ENCODE data around the gene MMP17.
"Not testable (repeated sequence)": the region's sequence is repeated elsewhere in the genome, so short reads cannot be mapped to it uniquely, and the experiment has no call there.

MMP17 gene

DNA sequence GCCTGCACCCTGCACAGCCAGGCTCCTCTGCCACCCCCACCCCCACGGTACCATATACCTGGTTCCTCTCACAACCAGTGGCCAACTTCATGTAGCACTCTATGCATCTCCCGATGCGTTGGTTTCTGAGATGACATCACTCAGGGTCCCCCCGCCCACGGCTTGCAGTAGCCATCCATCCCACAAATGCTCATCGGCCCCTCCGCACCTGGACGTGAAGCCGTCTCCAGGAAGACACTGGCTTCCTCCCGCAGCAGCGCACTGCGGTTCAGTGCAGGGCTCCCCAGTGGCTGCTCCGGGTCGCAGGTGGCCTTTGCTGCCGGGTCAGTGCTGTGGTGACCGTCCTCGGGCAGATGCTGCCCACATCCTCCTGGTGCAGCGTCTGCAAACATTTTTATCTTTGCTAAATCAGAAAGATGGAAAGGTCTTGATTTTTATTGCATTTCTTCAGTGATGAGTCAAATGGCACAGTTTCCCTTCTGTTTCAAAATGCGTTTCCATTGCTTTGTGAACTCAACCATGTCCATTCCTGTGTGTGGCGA lies 27.5 kb upstream of the MMP17 start:
- no peak for DNase-seq

DNA sequence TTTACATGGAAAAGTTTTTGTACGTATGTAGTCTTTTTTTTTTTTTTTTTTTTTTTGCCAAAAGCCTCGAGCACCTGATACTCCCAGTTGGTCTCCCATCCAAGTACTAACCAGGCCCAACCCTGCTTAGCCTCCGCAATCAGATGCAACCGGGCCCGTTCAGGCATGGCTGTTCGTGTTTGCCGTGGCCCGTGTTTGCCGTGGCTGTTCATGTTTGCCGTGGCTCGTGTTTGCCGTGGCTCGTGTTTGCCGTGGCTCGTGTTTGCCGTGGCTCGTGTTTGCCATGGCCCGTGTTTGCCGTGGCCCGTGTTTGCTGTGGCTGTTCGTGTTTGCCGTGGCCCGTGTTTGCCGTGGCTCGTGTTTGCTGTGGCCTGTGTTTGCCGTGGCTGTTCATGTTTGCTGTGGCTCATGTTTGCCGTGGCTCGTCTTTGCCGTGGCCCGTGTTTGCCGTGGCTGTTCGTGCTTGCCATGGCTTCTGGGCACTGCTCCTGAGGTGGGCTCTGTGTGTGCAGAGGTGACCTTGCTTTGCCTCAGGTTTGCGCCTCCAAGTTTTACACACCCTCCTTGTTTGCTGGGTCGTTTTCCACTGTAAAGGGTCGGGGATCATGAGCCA lies 26.8 kb upstream of the MMP17 start:
- DNase-seq: no peak

DNA sequence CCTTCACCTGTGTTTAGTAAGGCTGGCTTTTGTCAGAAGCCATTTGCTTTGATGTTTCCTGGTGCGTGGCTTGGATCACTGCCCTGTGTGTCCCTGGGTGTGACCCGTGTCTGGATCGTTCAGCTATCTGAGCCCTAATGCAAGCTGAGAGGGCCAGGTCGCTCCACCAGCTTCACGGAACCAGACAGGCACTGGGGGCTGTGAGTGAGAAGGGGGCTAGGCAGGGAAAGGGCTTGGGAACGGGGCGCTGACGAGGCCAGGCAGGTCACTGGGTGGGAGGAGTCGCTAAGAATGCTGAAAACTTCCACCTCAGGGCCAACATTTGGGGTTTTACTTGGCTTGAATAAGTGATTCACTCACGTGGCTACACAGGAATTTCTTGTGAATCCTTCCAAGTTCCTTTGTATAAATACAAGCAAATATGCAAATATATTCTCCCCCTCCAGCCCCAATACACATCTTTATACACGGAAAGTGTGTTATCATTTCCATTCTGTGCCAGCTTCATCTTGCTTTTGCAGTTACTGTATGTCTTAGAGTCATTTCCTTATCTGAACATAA lies 24.2 kb upstream of the MMP17 start:
- no peak for DNase-seq

GRCh38 chr12:131805421-131805820 lies 22.8 kb upstream of the MMP17 start:
- no peak for DNase-seq

- no peak for DNase-seq
Observed at GRCh38 chr12:131806674-131807073, 21.5 kb upstream of the MMP17 start.

GRCh38 chr12:131808744-131809371 lies 19.3 kb upstream of the MMP17 start:
- no peak for DNase-seq

DNA sequence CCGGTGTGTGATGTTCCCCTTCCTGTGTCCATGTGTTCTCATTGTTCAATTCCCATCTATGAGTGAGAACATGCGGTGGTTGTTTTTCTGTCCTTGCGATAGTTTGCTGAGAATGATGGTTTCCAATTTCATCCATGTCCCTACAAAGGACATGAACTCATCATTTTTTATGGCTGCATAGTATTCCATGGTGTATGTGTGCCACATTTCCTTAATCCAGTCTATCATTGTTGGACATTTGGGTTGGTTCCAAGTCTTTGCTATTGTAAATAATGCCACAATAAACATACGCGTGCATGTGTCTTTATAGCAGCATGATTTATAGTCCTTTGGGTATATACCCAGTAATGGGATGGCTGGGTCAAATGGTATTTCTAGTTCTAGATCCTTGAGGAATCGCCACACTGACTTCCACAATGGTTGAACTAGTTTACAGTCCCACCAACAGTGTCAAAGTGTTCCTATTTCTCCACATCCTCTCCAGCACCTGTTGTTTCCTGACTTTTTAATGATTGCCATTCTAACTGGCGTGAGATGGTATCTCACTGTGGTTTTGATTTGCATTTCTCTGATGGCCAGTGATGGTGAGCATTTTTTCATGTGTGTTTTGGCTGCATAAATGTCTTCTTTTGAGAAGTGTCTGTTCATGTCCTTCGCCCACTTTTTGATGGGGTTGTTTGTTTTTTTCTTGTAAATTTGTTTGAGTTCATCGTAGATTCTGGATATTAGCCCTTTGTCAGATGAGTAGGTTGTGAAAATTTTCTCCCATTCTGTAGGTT lies 18.5 kb upstream of the MMP17 start:
- not testable (repeated sequence) for DNase-seq

DNA sequence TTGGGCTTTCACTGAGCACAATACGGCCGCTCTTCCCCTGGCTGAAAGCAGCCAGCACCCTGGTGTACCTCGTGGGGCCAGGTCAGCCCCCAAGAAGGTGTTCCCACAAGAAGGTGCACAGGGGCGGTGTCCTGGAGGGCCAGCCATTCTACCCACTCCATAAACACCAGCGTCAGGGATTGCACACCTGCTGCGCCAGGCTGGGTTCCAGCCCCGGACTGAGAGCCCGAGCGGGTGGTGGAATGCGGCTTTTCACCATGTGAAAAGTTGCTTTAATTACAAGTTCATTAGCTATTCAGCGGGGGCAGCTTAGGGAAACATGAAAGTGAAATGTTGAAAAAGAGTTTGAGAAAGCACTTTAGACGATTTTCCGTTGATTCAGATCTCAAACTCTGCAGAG lies 17.5 kb upstream of the MMP17 start:
- no peak for DNase-seq

GRCh38 chr12:131815131-131815530 lies 13.1 kb upstream of the MMP17 start:
- DNase-seq: no peak

GRCh38 chr12:131816495-131816894 lies 11.7 kb upstream of the MMP17 start:
- no peak for DNase-seq

DNA sequence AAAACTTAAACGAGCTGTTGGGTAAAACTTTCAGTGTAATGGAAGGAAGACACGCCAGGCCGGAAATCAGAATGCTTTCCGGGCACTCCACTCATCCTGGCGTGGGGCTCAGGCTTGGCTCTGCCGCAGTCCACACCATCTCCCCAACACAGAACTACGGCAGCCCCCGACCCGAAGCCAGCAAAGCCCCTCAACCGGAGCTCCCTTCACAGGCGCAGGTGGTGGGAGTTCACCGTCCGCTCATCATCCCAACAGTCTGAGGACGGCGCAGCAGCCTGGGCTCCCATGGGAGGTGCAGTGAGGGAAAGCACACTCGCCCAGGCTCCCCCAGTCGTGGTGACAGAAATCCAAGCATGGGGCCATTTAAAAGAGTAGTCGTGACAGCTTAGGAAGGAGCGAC lies 11.0 kb upstream of the MMP17 start:
- no peak for DNase-seq

DNA sequence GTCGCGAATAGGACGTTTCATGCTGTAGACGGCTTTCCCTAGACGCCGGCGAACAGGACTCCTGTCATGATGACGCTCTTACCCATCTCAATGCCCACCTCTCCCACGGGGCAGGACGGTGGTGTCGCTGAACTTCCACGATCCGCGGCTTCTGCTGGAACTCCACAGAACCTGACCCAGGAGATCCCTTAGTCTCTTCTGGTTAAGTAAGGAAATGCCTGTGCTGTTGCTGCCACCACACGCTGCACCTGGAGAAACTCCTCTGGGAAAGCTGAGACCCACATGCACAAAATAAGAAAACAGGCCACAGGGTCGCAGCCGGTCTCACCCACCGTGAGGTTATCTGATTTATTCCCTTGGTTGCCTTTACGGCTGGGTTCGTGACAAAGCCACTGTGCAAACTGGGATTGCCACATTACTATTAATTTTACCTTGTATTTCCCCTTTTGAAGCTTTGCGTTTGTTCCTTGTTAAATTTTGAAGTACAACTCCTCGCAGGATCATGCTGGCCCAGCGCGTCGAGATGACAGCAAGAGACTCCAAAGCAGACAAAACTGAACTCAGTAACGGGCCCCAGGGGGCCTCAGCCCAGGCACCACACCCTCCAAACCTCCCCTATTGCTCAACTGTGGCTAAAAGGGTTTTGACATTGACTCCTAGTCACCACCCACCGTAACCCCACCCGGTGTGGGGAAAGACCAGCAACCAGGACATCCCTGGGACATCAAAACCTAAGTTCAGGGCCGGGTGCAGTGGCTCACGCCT lies 9.2 kb upstream of the MMP17 start:
- DNase-seq: no peak

- DNase-seq: no peak
Observed at GRCh38 chr12:131824450-131824849, 3.7 kb upstream of the MMP17 start.

DNA sequence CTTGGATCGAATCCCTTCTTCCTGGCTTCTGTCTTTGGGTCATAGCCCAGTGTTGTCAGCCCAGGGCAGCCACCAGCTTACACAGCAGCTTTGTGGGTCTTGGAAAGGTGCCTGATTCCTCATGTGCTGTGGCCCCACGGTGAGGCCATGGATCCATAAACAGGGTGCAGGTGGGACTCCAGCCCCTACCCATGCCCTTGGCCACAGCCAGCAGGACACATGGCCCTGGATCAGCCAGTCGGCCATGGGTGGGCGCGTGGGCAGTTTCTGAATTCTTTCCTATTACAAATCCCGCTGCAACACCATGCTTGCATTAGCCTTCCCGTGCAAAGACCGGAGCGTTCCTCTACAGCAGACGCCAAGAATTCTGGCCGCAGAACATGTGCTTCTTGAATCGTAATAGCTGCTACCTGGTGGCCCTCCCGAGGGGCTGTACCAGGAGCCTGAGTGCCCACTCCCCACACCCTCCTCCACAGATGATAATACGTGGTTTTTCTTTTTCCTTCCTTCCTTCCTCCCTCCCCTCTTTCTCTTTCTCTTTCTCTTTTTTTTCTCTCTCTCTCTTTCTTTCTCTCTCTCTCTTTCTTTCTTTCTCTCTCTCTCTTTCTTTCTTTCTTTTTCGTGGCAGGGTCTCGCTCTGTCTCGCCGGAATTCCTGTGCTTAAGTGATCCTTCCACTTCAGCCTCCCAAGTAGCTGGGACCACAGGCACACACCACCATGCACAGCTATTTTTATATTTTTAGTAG lies 2.9 kb upstream of the MMP17 start:
- no peak for DNase-seq

DNA sequence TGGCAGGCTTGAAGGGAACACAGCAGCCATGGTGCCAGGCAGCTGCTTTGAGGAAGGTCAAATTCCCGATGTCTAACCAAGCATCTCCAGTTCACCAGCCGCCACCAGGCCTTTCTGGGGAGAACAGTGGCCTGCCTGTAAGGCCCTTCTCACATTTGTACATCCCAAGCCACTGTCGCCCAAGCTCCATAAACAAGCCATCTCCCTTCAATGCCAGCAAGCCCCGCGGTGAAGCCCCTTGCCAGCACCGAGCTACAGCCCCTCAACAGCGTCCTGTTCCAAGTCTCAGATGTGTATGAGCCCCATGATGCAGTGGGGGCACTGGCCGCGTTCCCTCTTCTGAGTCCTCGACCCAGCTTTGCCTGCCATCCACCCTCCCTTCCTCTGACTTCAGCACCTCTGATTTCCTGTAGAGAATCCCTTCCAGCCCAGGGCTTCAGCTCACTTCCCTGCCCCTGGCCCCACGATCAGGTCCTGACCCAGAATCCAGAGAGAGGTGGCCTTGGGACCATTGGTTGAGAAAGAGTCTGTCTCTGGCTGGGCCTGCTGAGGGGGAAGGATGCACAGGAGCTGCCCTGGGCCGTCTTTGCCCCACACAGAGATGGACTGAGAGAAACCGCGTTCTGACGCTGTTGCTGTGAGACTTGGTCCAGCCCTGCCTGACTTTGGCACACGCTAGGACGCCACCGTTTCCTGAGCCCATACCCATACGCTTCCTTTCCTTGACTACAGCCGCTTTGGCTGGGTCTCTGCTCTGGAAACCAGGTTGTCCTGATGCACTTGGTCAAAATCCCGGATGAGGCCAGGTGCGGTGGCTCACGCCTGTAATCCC lies 1.9 kb upstream of the MMP17 start:
- DNase-seq: no peak

- DNase-seq: peak; percentile 36
Observed at GRCh38 chr12:131828671-131829355, 620 bp downstream of the MMP17 start.

GRCh38 chr12:131829356-131829747 lies 1.2 kb downstream of the MMP17 start:
- DNase-seq: no peak

DNA sequence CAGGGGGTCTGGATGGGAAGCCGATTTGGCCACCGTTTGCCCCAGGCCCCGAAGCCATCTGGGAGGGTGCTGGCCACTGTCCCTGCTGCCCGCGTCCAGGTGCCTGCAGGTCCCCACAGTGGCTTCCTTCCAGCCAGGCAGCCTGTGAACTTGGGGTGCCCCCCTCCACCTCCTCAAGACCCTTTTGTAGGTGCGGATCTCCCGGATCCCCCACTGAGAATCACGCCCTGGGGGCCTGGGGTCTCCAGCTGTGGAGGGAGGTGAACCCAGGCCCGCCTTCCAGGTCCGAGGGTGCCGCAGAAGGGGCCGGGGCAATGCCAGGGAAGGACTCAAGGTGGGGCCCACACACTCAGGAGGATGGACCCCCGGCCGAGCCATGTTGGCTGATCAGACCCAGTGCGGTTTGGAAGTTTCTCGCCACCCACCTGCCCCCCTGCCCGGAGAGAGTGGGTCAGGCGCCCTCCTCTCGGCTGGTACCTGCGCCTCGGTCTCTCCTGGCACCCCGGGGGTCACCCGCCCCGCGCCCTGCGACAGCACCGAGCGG lies 1.7 kb downstream of the MMP17 start:
- no peak for DNase-seq

DNA sequence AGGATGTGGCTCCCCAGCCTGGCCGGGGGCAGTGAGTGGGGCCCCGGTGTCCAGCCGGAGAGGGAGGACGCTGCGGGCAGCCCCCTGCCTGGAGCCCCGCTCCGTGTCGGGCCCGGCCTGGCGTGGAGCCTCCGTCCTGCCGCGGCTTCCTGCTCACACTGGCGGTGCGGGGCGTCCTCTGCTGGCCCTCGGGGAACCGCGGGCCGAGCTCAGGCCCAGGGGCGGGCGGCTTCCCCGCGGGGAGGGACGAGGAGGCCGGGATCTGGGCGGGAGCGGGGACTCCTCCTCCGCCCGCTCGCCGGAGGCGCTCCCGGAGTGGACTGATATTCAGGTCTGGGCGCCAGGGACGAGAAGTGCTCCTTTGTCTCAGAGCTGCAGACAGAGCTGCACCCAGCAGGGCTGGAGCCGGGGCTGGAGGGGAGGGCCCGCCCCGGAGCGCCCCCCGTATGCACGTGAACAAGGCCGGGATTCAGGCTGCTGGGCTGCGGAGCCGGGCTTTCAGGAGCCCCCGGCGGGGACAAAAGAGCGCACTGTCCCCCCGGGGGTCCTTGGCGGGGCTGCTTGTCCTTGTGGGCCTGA lies 2.2 kb downstream of the MMP17 start:
- peak; percentile 53 for DNase-seq
